Bronchial epithelial cell (primary cell): ENCODE results near the gene ITSN1. TPM values are rescaled to one million over a fixed set of nuclear protein-coding genes. Genes with fewer than 3 reads are reported as not detected.
"Not testable (repeated sequence)": the region's sequence is repeated elsewhere in the genome, so short reads cannot be mapped to it uniquely, and the experiment has no call there.

Experiments used
- DNase-seq: peaks from one replicate; pipeline ENCODE4 v3.0.0-alpha.2; 2010; ENCODE audit warnings: low read depth
- FAIRE-seq: peaks from 2 replicates; lab custom pipeline; 2011; peaks lifted over from hg19 to GRCh38; lab: Jason Lieb, UNC
- H3K27me3 ChIP-seq: 2 replicates; pipeline ENCODE4 v1.5.1; 2011; ENCODE audit warnings: low read length; ENCODE audit not compliant: control insufficient read depth, insufficient read depth
- H3K36me3 ChIP-seq: 2 replicates; pipeline ENCODE4 v1.5.1; 2011; ENCODE audit warnings: low read length; ENCODE audit not compliant: control insufficient read depth, insufficient read depth
- H3K4me3 ChIP-seq: 2 replicates; pipeline ENCODE4 v1.5.1; 2011; ENCODE audit warnings: mild to moderate bottlenecking, low read depth, low read length, control low read depth
- CTCF ChIP-seq: IDR thresholded peaks from 2 replicates; pipeline ENCODE4 v1.5.1; 2011; ENCODE audit warnings: mild to moderate bottlenecking, moderate library complexity, low read length, control low read depth, inconsistent platforms; ENCODE audit not compliant: insufficient read depth, severe bottlenecking
- total RNA-seq: library from RNA; depleted of rRNA; stranded (reverse); fragments of >200 nt; gene quantifications from 2 replicates; pipeline ENCODE4 v1.2.1, GENCODE V29; 2014

The ITSN1 gene
- total RNA-seq, 1 donor from 2014 or later = 15.0 TPM

GRCh38 chr21:33721081-33721480 is 78.8 kb downstream of the ITSN1 start:
- H3K27me3 ChIP-seq = no peaks in the 10 kb centered on the region
- DNase-seq (no peak), FAIRE-seq (no peak)
- H3K4me3 ChIP-seq = no peak overlapping the region
- no peak for TF ChIP-seq CTCF
- peaks cover 1% of the 10 kb centered on the region for H3K36me3 ChIP-seq

GRCh38 chr21:33729139-33729538 is 86.8 kb downstream of the ITSN1 start:
- FAIRE-seq, H3K4me3 ChIP-seq, DNase-seq, H3K36me3 ChIP-seq, H3K27me3 ChIP-seq: not testable (repeated sequence)

- FAIRE-seq = no peak
- Histone ChIP-seq H3K27me3 (no peaks in the 10 kb centered on the region), H3K36me3 (no peaks in the 10 kb centered on the region), H3K4me3 (no peak overlapping the region)
- TF ChIP-seq CTCF = no peak
- DNase-seq = no peak
These were observed 87.3 kb downstream of the ITSN1 start for GRCh38 chr21:33729641-33730040.

GRCh38 chr21:33731447-33731846 is 89.1 kb downstream of the ITSN1 start:
- no peaks in the 10 kb centered on the region for H3K36me3 ChIP-seq
- no peak for TF ChIP-seq CTCF
- DNase-seq = peak; percentile 40
- no peaks in the 10 kb centered on the region for H3K27me3 ChIP-seq
- H3K4me3 ChIP-seq = no peak overlapping the region
- FAIRE-seq = no peak

GRCh38 chr21:33732038-33732437 is 89.7 kb downstream of the ITSN1 start:
- DNase-seq = no peak
- no peak for TF ChIP-seq CTCF

GRCh38 chr21:33733601-33734000 is 91.3 kb downstream of the ITSN1 start:
- no peak for DNase-seq

More at GRCh38 chr21:33732038-33732437, 89.7 kb downstream of the ITSN1 start:
- Histone ChIP-seq H3K4me3 (no peak overlapping the region), H3K27me3 (no peaks in the 10 kb centered on the region), H3K36me3 (peaks cover 1% of the 10 kb centered on the region)
- FAIRE-seq = no peak

More at GRCh38 chr21:33733601-33734000, 91.3 kb downstream of the ITSN1 start:
- TF ChIP-seq CTCF = no peak
- no peak for FAIRE-seq
- peaks cover 1% of the 10 kb centered on the region for H3K36me3 ChIP-seq
- no peaks in the 10 kb centered on the region for H3K27me3 ChIP-seq
- no peak overlapping the region for H3K4me3 ChIP-seq
